ENCODE data around the gene MAP3K15.

- TF ChIP-seq CTCF (IDR thresholded peaks at IDR 0.05), result no peak
- no peak for TF ChIP-seq POLR2A (IDR thresholded peaks at IDR 0.05)
- no peak for TF ChIP-seq EP300 (IDR thresholded peaks at IDR 0.05)
Measured at GRCh38 chrX:19541196-19541595, 25.9 kb upstream of the MAP3K15 start.
